Astrocyte of the hippocampus (primary cell): ENCODE results near the gene IGSF8.
"Not testable (repeated sequence)": the region's sequence is repeated elsewhere in the genome, so short reads cannot be mapped to it uniquely, and the experiment has no call there.

Source experiments
- DNase-seq: peaks from one replicate; pipeline ENCODE4 v3.0.0; 2011; ENCODE audit warnings: low read depth, low spot score

IGSF8 gene

GRCh38 chr1:160069460-160070231 lies 28.8 kb downstream of the IGSF8 start, which contains the start of gene KCNJ10:
Gene KCNJ10, minus strand, starts transcription at chr1:160070160. Its CDS starts 27,628 bp downstream, at chr1:160042532.
- DNase-seq, result no peak

DNA sequence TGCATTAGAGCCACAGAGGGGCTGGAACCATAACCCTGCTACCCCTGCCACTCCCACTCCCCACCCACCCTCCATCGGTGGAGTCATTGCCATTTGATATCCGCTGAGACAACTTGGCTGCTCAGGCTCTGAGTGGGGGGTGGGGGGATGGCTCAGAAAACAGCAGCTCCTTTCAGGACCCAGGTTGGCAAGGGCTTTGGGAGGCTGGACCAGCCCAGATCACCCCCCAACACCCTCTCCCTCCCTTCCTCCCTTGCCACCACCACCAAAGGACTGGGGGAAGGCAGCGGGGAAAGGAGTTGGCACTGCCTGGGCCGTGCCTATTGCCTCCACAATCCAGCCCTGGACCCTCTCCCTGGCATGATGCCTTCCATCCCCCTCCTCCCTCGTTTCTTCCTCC lies 30.2 kb downstream of the IGSF8 start:
- DNase-seq, result no peak

DNA sequence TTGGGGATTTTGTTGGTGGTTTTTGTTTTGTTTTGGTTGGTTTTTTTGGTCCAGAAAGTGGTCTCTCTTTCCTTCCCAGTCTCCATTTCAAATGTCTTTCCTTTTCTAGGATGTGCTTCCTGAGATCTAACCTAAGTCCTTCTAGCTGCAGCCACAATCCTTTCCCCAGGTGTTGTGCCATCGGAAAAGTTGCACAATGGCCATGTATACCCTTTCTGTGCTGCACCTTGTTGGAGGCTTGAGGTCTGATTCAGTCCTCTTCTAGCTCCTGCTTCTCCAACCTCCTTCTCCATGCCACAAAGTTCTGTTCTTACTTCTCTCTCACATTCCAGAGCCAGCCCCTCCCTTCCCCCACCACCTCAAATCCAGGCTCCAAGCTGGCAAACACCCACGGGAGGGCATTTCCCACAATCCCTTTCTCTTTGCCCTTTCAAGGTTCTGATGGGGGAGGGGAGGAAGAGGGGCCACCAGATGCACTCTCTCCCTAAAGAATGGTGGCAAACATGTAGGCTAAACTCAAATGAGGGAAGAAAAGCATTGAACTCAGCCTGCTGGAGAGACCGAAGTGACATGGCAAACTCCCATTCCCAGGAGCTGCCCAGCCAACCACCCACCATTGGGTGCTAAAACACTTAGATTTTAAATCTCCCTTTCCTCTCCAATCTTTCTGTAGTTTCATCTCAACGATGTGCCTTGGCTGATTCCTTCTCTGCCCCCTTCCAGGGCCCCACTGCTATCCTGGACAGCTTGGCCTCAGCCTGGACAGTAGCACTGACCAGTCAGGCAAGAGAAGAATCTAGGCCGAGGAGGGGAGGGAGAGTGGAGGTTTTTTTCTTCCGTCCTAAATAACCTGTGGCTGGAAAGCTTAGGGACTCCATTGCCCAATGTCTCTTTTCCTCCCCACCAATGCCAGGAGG lies 31.3 kb downstream of the IGSF8 start:
- DNase-seq, result no peak

DNA sequence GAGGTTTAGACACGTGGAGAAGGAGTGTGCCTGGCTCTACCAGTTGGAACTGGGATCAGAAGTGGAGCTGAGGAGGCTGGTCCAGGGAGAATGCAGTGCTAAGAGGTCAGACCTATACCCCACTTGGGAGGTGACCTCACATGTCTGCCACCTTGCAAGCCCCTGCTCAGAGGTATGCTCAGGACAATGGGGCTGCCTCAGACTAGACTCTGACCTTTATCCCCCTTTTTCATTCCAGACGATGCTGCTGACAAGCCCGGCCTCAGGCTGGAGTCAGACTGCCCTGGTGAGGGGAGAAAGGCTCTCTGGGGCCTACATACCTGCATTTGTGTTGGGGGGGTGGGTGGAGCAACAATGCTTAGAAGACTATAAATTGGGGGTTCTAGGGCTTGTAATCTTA lies 33.7 kb downstream of the IGSF8 start:
- no peak for DNase-seq

DNA sequence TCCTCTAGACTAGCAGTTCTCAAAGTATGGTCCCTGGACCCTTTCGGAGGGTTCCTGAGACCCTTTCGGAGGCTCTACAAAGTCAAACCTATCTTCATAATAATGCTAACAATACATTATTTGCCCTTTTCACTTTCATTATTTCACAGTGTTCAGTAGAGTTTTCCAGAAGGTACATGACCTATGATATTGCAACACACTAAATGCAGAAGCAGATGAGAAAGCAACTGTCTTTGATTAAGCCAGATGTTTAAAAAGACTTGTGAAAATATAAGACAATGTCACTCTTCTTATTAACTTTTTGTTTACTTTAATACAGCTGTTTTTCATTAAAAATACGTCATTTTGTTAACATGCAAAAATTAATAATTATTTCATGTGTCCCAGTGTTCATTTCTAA lies 34.3 kb downstream of the IGSF8 start:
- no peak for DNase-seq

DNA sequence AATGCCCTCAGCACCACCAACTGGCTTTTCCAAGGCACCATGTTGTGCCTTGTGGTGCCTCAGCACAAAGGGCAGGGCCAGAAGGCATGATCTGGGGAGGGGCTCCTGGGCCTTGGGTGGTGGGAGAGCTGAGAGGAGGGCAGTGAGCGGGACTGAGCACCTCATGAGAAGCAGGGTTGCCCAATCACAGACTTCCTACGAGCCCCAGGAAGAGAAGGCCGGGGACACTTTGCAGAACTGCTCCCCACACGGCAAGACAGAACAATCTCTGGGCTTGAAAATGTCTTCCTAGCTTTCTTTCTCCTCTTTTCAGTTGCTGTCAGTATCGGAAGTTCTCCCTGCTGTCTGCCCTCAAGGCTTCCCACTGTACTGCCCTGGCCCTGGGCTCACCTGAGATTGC lies 35.2 kb downstream of the IGSF8 start:
- no peak for DNase-seq

GRCh38 chr1:160062230-160062532 lies 36.2 kb downstream of the IGSF8 start:
- no peak for DNase-seq

DNA sequence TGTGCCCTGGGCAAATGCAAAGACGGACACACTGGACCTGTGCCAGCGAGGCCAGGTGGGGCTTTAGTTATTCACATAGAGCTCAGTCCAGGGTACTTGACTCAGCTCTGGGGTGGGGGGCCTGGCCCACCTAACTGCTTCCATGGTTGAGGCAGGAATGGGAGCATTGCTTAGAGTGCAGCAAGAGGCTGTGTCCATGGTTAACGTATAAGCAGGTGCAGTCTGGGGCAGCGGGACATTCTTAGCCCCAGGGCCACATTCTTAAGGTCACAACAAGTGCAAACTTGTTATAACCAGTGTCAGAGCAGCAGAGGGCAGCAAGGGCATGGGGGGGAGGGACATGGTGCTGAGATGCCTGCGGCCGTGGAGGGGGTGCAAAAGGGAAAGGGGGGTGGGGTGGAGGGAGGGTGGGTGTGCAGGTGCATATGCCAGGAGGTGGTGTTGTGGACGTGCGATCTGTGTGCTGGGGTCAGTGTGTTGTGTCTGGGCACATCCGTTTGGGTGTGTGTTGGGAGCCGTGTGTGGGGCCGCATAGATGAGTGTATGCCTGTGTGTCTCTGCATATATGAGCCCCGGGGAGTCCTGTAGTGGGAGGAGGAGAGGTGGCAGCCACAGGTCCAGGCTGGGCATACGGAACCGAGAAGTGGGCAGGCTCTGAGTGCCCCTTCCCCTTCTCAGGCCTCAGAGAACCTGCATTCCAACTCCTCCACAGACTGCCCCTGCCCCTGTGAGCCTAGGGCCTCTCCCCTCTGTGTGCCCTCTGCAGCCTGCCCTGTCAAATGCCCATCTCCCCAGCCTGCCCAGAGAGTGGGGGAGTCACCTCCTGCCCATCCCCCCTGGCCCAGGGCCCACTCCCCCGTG lies 36.8 kb downstream of the IGSF8 start:
- DNase-seq, result no peak

GRCh38 chr1:160058087-160058486 lies 40.3 kb downstream of the IGSF8 start:
- no peak for DNase-seq

- no peak for DNase-seq
Observed at GRCh38 chr1:160056648-160057169, 41.7 kb downstream of the IGSF8 start.

- DNase-seq, result no peak
Observed at GRCh38 chr1:160053548-160054365, 44.7 kb downstream of the IGSF8 start.

- no peak for DNase-seq
Observed at GRCh38 chr1:160052936-160053335, 45.5 kb downstream of the IGSF8 start.

DNA sequence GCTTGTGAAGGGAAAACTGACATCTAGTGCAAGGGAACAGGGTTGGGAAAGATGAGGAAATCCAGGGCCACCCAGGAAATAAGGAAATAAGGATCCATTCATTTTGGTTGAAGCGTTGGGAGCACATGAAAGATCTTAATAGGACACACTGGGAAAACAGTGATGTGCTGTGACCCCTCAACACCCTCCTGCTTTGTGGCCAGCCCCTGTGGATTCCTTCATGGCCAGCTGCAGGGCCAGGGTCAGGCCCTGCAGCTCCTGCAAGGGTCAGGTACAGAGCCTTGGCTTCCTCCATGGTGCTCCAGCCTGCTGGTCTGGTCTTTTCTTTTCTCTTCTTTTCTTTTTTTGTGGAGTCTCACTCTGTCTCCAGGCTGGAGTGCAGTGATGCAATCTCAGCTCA lies 47.8 kb downstream of the IGSF8 start:
- no peak for DNase-seq

GRCh38 chr1:160050182-160050581 lies 48.2 kb downstream of the IGSF8 start:
- not testable (repeated sequence) for DNase-seq

GRCh38 chr1:160049101-160049500 lies 49.3 kb downstream of the IGSF8 start:
- no peak for DNase-seq

- no peak for DNase-seq
Observed at GRCh38 chr1:160048335-160048734, 50.1 kb downstream of the IGSF8 start.

DNA sequence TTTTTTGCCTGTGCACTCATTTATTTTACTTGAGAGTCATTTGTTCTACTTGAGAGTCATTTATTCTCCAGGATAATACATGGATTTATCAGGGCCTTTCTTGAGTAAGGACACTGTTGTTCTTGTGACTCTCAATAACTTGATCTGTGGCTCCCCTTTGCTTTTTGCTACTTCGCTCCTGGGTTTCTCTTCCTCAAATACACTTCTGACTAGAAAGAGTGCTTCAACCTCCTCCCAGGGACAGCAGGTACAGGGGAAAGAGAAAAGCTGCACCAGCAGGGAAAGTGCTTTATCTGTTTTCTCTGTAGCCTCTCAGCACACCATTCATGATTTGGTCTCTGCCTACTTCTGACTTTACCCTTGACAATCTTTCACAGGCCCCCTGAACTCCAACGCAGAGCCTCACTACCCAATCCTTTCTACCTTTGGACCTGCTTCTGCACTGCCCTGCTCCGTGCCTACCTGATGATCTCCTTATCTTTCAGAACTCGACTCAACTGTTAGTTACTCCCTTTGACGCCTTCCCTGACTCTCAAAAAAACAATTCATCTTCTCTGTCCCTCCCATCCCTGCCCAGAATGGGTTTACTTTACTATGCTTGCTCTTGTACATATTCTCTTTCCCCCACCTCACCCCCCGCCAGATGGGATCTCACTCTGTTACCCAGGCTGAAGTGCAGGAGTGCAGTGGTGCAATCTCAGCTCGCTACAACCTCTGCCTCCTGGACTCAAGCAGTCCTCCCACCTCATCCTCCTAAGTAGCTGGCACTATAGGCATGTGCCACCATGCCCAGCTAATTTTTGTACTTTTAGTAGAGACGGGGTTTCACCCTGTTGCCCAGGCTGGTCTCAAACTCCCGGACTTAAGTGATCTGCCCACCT lies 51.1 kb downstream of the IGSF8 start:
- DNase-seq, result no peak

- DNase-seq, result peak; percentile 56
Observed at GRCh38 chr1:160046494-160047110, 51.8 kb downstream of the IGSF8 start.

- no peak for DNase-seq
Observed at GRCh38 chr1:160045653-160046052, 52.8 kb downstream of the IGSF8 start.
